ENCODE data around the gene GOLGA8F.
"Not testable (repeated sequence)": the region's sequence is repeated elsewhere in the genome, so short reads cannot be mapped to it uniquely, and the experiment has no call there.

- TF ChIP-seq CTCF, POLR2A (IDR thresholded peaks at IDR 0.05): not testable (repeated sequence)
Measured at GRCh38 chr15:28396022-28396421, 17.6 kb downstream of the GOLGA8F start.

Data from testis (tissue), 2 donors.